Endothelial cell of umbilical vein (primary cell): ENCODE results near the gene CELF5. TPM values are rescaled to one million over a fixed set of nuclear protein-coding genes. Genes with fewer than 3 reads are reported as not detected.

Experiments
- BruUV-seq: library from RNA; stranded (reverse); fragments of 400-500 nt; replicated peaks from 2 replicates; lab custom pipeline; 2021; lab: Mats Ljungman, UMichigan
- CTCF ChIA-PET: fragments of 300-600, 350-600 bp; sonication (Branson Sonifier 250); formaldehyde crosslinking; loops from one replicate; lab custom pipeline; 2021; ENCODE audit warnings: antibody characterized with exemption, inconsistent platforms; lab: Charles Lee
- POLR2A ChIA-PET: fragments of 300-600, 350-600 bp; sonication (Branson Sonifier 250); formaldehyde crosslinking; loops from one replicate; lab custom pipeline; 2021; ENCODE audit warnings: antibody characterized with exemption, inconsistent platforms; lab: Charles Lee
- DNase-seq: peaks from one replicate; pipeline ENCODE4 v3.0.0-alpha.2; 2011; ENCODE audit warnings: low read depth, low spot score
- FAIRE-seq: peaks from 2 replicates; lab custom pipeline; 2011; peaks lifted over from hg19 to GRCh38; lab: Jason Lieb, UNC
- H2AFZ ChIP-seq: 2 replicates; pipeline ENCODE4 v1.6.0; 2012; ENCODE audit warnings: low read depth, low read length, control low read depth, inconsistent platforms
- H3K27ac ChIP-seq: 2 replicates; pipeline ENCODE4 v1.5.1; 2011; ENCODE audit warnings: low read depth, mild to moderate bottlenecking, control low read depth, low read length, moderate library complexity; ENCODE audit not compliant: insufficient read depth
- H3K27me3 ChIP-seq, 2 experiments: 2 replicates each; pipeline versions ENCODE4 v1.6.0 to v1.6.1; 2011; ENCODE audit warnings: low read length in 2 of 2, mixed read lengths in 1 of 2; ENCODE audit not compliant: control insufficient read depth in 2 of 2, insufficient read depth in 2 of 2
- H3K36me3 ChIP-seq, 2 experiments: 2 replicates in 1 of 2; 3 replicates in 1 of 2; pipeline ENCODE4 v1.5.1; 2011; ENCODE audit warnings: low read length in 2 of 2, mild to moderate bottlenecking in 1 of 2, moderate library complexity in 1 of 2; ENCODE audit not compliant: control insufficient read depth in 2 of 2, insufficient read depth in 2 of 2; ENCODE audit errors: extremely low read depth in 1 of 2
- H3K4me1 ChIP-seq: 3 replicates; pipeline ENCODE4 v1.5.1; 2011; ENCODE audit warnings: mild to moderate bottlenecking, low read length; ENCODE audit not compliant: control insufficient read depth, insufficient read depth; ENCODE audit errors: extremely low read depth
- H3K4me2 ChIP-seq: 2 replicates; pipeline ENCODE4 v1.6.1; 2011; ENCODE audit warnings: low read length, control low read depth, mixed read lengths; ENCODE audit not compliant: insufficient read depth
- H3K4me3 ChIP-seq, 3 experiments: fragments of 200-600 bp in 1 of 3; sonication (generic), shearing (Covaris generic) in 1 of 3; replicated peaks in 1 of 3; 2 replicates each; pipeline ENCODE4 v1.5.1; 2011 to 2016; ENCODE audit warnings: control low read depth in 3 of 3, low read length in 3 of 3, mild to moderate bottlenecking in 2 of 3, inconsistent platforms in 1 of 3, low read depth in 1 of 3, moderate library complexity in 1 of 3; ENCODE audit not compliant: insufficient read depth in 1 of 3
- H3K79me2 ChIP-seq: 2 replicates; pipeline ENCODE4 v1.6.0; 2012; ENCODE audit warnings: low read length, inconsistent platforms; ENCODE audit not compliant: control insufficient read depth, insufficient read depth
- H3K9ac ChIP-seq: replicated peaks from 2 replicates; pipeline ENCODE3; 2011; ENCODE audit warnings: low read length, control low read depth; ENCODE audit not compliant: insufficient read depth; ENCODE audit errors: extremely low read depth
- H3K9me1 ChIP-seq: replicated peaks from 3 replicates; pipeline ENCODE4 v1.6.0; 2011; ENCODE audit warnings: mild to moderate bottlenecking, low read length; ENCODE audit not compliant: control insufficient read depth, insufficient read depth; ENCODE audit errors: extremely low read depth
- H3K9me3 ChIP-seq: replicated peaks from 2 replicates; pipeline ENCODE4 v1.5.1; 2012; ENCODE audit warnings: low read length, inconsistent platforms; ENCODE audit not compliant: control insufficient read depth, insufficient read depth
- H4K20me1 ChIP-seq: replicated peaks from 2 replicates; pipeline ENCODE3; 2011; ENCODE audit warnings: mild to moderate bottlenecking, low read length; ENCODE audit not compliant: control insufficient read depth, insufficient read depth; ENCODE audit errors: extremely low read depth
- EZH2 ChIP-seq: IDR thresholded peaks from 2 replicates; pipeline ENCODE4 v1.6.1; 2012; ENCODE audit warnings: borderline replicate concordance, low read depth, mild to moderate bottlenecking, moderate library complexity, low read length, inconsistent platforms; ENCODE audit not compliant: severe bottlenecking
- FOS ChIP-seq: IDR thresholded peaks from 2 replicates; pipeline ENCODE4 v1.6.1; 2011; ENCODE audit warnings: mild to moderate bottlenecking, low read length, moderate library complexity, borderline replicate concordance; ENCODE audit not compliant: insufficient read depth
- GATA2 ChIP-seq: IDR thresholded peaks from 2 replicates; pipeline ENCODE4 v1.7.0; 2011; ENCODE audit warnings: low read depth, mild to moderate bottlenecking, moderate library complexity, mixed read lengths, low read length; ENCODE audit not compliant: insufficient read length, insufficient read depth
- JUN ChIP-seq: IDR thresholded peaks from 2 replicates; pipeline ENCODE4 v1.6.1; 2011; ENCODE audit warnings: borderline replicate concordance, low read depth; ENCODE audit not compliant: insufficient read length, insufficient read depth
- MYC ChIP-seq: IDR thresholded peaks from one replicate; pipeline ENCODE4 v1.6.1; 2011; ENCODE audit warnings: mild to moderate bottlenecking, low read depth, low read length
- POLR2A ChIP-seq: IDR thresholded peaks from 2 replicates; pipeline ENCODE4 v1.6.1; 2012; ENCODE audit warnings: low read depth, mild to moderate bottlenecking, control low read depth, low read length
- POLR2AphosphoS5 ChIP-seq: IDR thresholded peaks from 2 replicates; pipeline ENCODE4 v1.6.1; 2012; ENCODE audit warnings: low read depth, mild to moderate bottlenecking, control low read depth, low read length, moderate library complexity; ENCODE audit not compliant: insufficient read depth
- dilution Hi-C: fragments of 300-500 bp; cut with MboI; formaldehyde crosslinking; loops from one replicate; pipeline ENCODE4 v1.15.0; 2019; ENCODE audit warnings: low sequenced_read_pairs; ENCODE audit not compliant: extremely low pct_ligation_motif_present
- intact Hi-C: fragments of 100-400 bp; cut with micrococcal nuclease; formaldehyde crosslinking; loops from one replicate; pipeline ENCODE4 v1.10.0; 2022
- polyA plus RNA-seq, 4 experiments: library from polyadenylated mRNA; depleted of rRNA in 3 of 4; stranded (reverse) in 3 of 4; unstranded in 1 of 4; fragments of >200 nt; gene quantifications; 2 replicates each; pipeline versions ENCODE4 v1.2.1 to v1.2.3, GENCODE V29; 2011 to 2012; ENCODE audit warnings: missing spikeins in 1 of 4
- total RNA-seq: library from RNA; stranded (reverse); gene quantifications from 2 replicates; pipeline ENCODE4 v1.2.3, GENCODE V29; 2021
- TF ChIP-seq, protein P1 (sequence below), 2 donors: IDR thresholded peaks; 1 replicate in 1 of 2; 2 replicates in 1 of 2; pipeline ENCODE4 v1.5.1; 2011; ENCODE audit warnings: low read length in 2 of 2, mild to moderate bottlenecking in 2 of 2, moderate library complexity in 2 of 2, control low read depth in 1 of 2, inconsistent platforms in 1 of 2, low read depth in 1 of 2; ENCODE audit not compliant: insufficient read depth in 1 of 2; ENCODE audit errors: extremely low read depth in 1 of 2
- TF ChIP-seq, protein P2 (sequence below): IDR thresholded peaks from 2 replicates; pipeline ENCODE4 v1.6.1; 2011; ENCODE audit not compliant: insufficient read depth, insufficient read length

CELF5 gene
- total and polyA plus RNA-seq, 2 donors (not counting 3 experiments of a cell fraction or from before 2014, with no cell fraction given) = not detected

GRCh38 chr19:3257071-3257470 lies 32.6 kb downstream of the CELF5 start:
- intact Hi-C loops = no loop called here

More at GRCh38 chr19:3257071-3257470, 32.6 kb downstream of the CELF5 start:
- Histone ChIP-seq H4K20me1 (no peaks in the 10 kb centered on the region), H3K9me3 (no peaks in the 10 kb centered on the region), H3K27me3 (no peaks in the 10 kb centered on the region), H3K79me2 (no peaks in the 10 kb centered on the region), H2AFZ (no peak overlapping the region), H3K4me2 (no peak overlapping the region), H3K4me1 (no peaks in the 10 kb centered on the region), H3K36me3 (no peaks in the 10 kb centered on the region), H3K9me1 (no peaks in the 10 kb centered on the region), H3K27ac (no peak overlapping the region), H3K9ac (no peak overlapping the region), H3K4me3 (no peak overlapping the region)
- POLR2A ChIA-PET = no interaction called here
- TF ChIP-seq EZH2 (no peak), POLR2A (no peak), POLR2AphosphoS5 (no peak), JUN (no peak), FOS (no peak), MYC (no peak), GATA2 (no peak)
- TF ChIP-seq, protein P1, sequence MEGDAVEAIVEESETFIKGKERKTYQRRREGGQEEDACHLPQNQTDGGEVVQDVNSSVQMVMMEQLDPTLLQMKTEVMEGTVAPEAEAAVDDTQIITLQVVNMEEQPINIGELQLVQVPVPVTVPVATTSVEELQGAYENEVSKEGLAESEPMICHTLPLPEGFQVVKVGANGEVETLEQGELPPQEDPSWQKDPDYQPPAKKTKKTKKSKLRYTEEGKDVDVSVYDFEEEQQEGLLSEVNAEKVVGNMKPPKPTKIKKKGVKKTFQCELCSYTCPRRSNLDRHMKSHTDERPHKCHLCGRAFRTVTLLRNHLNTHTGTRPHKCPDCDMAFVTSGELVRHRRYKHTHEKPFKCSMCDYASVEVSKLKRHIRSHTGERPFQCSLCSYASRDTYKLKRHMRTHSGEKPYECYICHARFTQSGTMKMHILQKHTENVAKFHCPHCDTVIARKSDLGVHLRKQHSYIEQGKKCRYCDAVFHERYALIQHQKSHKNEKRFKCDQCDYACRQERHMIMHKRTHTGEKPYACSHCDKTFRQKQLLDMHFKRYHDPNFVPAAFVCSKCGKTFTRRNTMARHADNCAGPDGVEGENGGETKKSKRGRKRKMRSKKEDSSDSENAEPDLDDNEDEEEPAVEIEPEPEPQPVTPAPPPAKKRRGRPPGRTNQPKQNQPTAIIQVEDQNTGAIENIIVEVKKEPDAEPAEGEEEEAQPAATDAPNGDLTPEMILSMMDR (IDR thresholded peaks at IDR 0.05; ENCODE audit: extremely low read depth in 1 of 2, insufficient read depth in 1 of 2, low read depth in 1 of 2, low read length in 2 of 2) = no peak
- TF ChIP-seq, protein P2, sequence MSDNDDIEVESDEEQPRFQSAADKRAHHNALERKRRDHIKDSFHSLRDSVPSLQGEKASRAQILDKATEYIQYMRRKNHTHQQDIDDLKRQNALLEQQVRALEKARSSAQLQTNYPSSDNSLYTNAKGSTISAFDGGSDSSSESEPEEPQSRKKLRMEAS = no peak
- no peak for DNase-seq
- BruUV-seq = no TSS peak
- no peak for FAIRE-seq
- CTCF ChIA-PET = no interaction called here
- dilution Hi-C loops = no loop called here
